RWPE2 (cell line): ENCODE measurements around the gene ITPK1.

Experiments
- ATAC-seq: fragments of 200-7000 bp; cut with Tn5 transposase; 3 replicates; pipeline ENCODE4 v1.9.1; 2021; ENCODE audit warnings: low read depth
- DNase-seq: peaks from one replicate; pipeline ENCODE4 v3.0.0-alpha.2; 2020; ENCODE audit warnings: low spot score
- H3K27ac ChIP-seq: fragments of 450-650 bp; 2 replicates; pipeline ENCODE4 v1.5.1; 2017; ENCODE audit warnings: mild to moderate bottlenecking; ENCODE audit not compliant: poor library complexity, severe bottlenecking
- H3K27me3 ChIP-seq: fragments of 250-450 bp; sonication (Bioruptor Pico); 2 replicates; pipeline ENCODE4 v1.5.1; 2021; ENCODE audit warnings: mild to moderate bottlenecking, moderate library complexity; ENCODE audit not compliant: insufficient read depth, poor library complexity, severe bottlenecking
- H3K36me3 ChIP-seq: fragments of 250-450 bp; sonication (Bioruptor Pico); 2 replicates; pipeline ENCODE4 v1.5.1; 2020; ENCODE audit warnings: low read depth, mild to moderate bottlenecking, moderate library complexity
- H3K4me1 ChIP-seq: fragments of 250-450 bp; sonication (Bioruptor Pico); 2 replicates; pipeline ENCODE4 v1.5.1; 2021; ENCODE audit warnings: mild to moderate bottlenecking, moderate library complexity; ENCODE audit not compliant: insufficient read depth, poor library complexity, severe bottlenecking
- H3K4me3 ChIP-seq: fragments of 250-450 bp; sonication (Bioruptor Pico); 2 replicates; pipeline ENCODE4 v1.5.1; 2021; ENCODE audit warnings: mild to moderate bottlenecking, moderate library complexity; ENCODE audit not compliant: severe bottlenecking
- H3K9me3 ChIP-seq: fragments of 250-450 bp; sonication (Bioruptor Pico); 2 replicates; pipeline ENCODE4 v1.5.1; 2021; ENCODE audit warnings: mild to moderate bottlenecking, moderate library complexity; ENCODE audit not compliant: severe bottlenecking
- TF ChIP-seq, protein P1 (sequence below): fragments of 450-650 bp; IDR thresholded peaks from one replicate; pipeline ENCODE4 v1.5.1; 2017; ENCODE audit warnings: mild to moderate bottlenecking, moderate library complexity; ENCODE audit not compliant: poor library complexity, severe bottlenecking

Gene ITPK1

GRCh38 chr14:92942136-92942535 lies 173.6 kb downstream of the ITPK1 start:
- ATAC-seq = no peak
- peaks cover 20% of the 10 kb centered on the region for H3K36me3 ChIP-seq
- no peaks in the 10 kb centered on the region for H3K27me3 ChIP-seq
- H3K9me3 ChIP-seq = no peaks in the 10 kb centered on the region
- no peak for DNase-seq
- H3K27ac ChIP-seq = no peak overlapping the region
- H3K4me3 ChIP-seq = no peak overlapping the region
- peaks cover 15% of the 10 kb centered on the region for H3K4me1 ChIP-seq
- TF ChIP-seq, protein P1, sequence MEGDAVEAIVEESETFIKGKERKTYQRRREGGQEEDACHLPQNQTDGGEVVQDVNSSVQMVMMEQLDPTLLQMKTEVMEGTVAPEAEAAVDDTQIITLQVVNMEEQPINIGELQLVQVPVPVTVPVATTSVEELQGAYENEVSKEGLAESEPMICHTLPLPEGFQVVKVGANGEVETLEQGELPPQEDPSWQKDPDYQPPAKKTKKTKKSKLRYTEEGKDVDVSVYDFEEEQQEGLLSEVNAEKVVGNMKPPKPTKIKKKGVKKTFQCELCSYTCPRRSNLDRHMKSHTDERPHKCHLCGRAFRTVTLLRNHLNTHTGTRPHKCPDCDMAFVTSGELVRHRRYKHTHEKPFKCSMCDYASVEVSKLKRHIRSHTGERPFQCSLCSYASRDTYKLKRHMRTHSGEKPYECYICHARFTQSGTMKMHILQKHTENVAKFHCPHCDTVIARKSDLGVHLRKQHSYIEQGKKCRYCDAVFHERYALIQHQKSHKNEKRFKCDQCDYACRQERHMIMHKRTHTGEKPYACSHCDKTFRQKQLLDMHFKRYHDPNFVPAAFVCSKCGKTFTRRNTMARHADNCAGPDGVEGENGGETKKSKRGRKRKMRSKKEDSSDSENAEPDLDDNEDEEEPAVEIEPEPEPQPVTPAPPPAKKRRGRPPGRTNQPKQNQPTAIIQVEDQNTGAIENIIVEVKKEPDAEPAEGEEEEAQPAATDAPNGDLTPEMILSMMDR = no peak

GRCh38 chr14:92941531-92941930 lies 174.2 kb downstream of the ITPK1 start:
- TF ChIP-seq, protein P1 = no peak
- H3K27ac ChIP-seq = no peak overlapping the region
- DNase-seq (no peak), ATAC-seq (no peak)
- no peak overlapping the region for H3K4me3 ChIP-seq
- H3K4me1 ChIP-seq = peaks cover 12% of the 10 kb centered on the region
- H3K36me3 ChIP-seq = peaks cover 26% of the 10 kb centered on the region
- no peaks in the 10 kb centered on the region for H3K9me3 ChIP-seq
- no peaks in the 10 kb centered on the region for H3K27me3 ChIP-seq

GRCh38 chr14:92940543-92940942 lies 175.2 kb downstream of the ITPK1 start:
- H3K9me3 ChIP-seq = no peaks in the 10 kb centered on the region
- H3K4me3 ChIP-seq = no peak overlapping the region
- H3K27ac ChIP-seq = no peak overlapping the region
- DNase-seq = no peak
- H3K27me3 ChIP-seq = no peaks in the 10 kb centered on the region
- H3K36me3 ChIP-seq = peaks cover 22% of the 10 kb centered on the region
- TF ChIP-seq, protein P1 = no peak
- peaks cover 9% of the 10 kb centered on the region for H3K4me1 ChIP-seq
- no peak for ATAC-seq

DNA sequence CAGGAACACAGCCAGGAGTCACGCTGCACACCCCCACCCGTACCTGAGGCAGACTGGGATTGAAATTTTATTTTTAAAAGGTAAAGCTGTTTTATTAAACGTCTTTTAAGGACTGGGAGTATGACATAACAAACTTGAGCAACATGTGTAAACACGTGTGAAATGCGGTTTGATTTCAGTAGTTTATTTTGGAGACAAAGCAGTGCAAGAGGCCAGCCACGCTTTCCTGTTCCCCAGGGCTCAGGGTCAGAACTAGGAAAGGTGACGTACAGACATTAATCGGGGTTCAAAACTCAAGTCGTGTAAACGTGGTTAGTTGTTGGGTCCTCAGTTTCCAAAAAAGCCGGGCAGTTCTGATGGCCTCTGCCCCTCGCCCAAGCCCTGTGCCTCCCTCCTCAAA lies 176.0 kb downstream of the ITPK1 start:
- Histone ChIP-seq H3K4me1 (peaks cover 9% of the 10 kb centered on the region), H3K27me3 (no peaks in the 10 kb centered on the region), H3K27ac (no peak overlapping the region), H3K4me3 (no peak overlapping the region), H3K9me3 (no peaks in the 10 kb centered on the region), H3K36me3 (peaks cover 16% of the 10 kb centered on the region)
- TF ChIP-seq, protein P1 = no peak
- DNase-seq (no peak), ATAC-seq (no peak)

GRCh38 chr14:92938890-92939671 lies 176.6 kb downstream of the ITPK1 start:
- Histone ChIP-seq H3K4me3 (no peak overlapping the region), H3K9me3 (no peaks in the 10 kb centered on the region), H3K36me3 (peaks cover 10% of the 10 kb centered on the region), H3K27ac (no peak overlapping the region), H3K4me1 (peaks cover 9% of the 10 kb centered on the region), H3K27me3 (no peaks in the 10 kb centered on the region)
- ATAC-seq (no peak), DNase-seq (no peak)
- TF ChIP-seq, protein P1 = no peak
